H9 (cell line): ENCODE results near the gene EHF. TPM values are rescaled to one million over a fixed set of nuclear protein-coding genes. Genes with fewer than 3 reads are reported as not detected.

Source experiments
- DNase-seq: peaks from one replicate; pipeline ENCODE4 v3.0.0-alpha.2; 2017
- H2AFZ ChIP-seq: one replicate; pipeline ENCODE4 v1.6.1; 2013; ENCODE audit warnings: mild to moderate bottlenecking, low read length, control low read depth, moderate library complexity
- H2AK5ac ChIP-seq: 2 replicates; pipeline ENCODE4 v1.6.1; 2013; ENCODE audit warnings: low read length, control low read depth, mixed read lengths; ENCODE audit not compliant: insufficient read length
- H2BK120ac ChIP-seq: one replicate; pipeline ENCODE4 v1.6.1; 2013; ENCODE audit warnings: low read depth, mild to moderate bottlenecking, low read length, control low read depth, inconsistent platforms; ENCODE audit not compliant: poor library complexity, severe bottlenecking
- H2BK12ac ChIP-seq: 2 replicates; pipeline ENCODE4 v1.6.1; 2013; ENCODE audit warnings: low read length, control low read depth, mixed read lengths, low read depth; ENCODE audit not compliant: insufficient read length
- H2BK15ac ChIP-seq: 2 replicates; pipeline ENCODE4 v1.6.1; 2013; ENCODE audit warnings: low read depth, low read length, control low read depth
- H2BK20ac ChIP-seq: one replicate; pipeline ENCODE4 v1.6.1; 2013; ENCODE audit warnings: low read depth, mild to moderate bottlenecking, low read length, control low read depth, inconsistent platforms; ENCODE audit not compliant: poor library complexity, severe bottlenecking
- H2BK5ac ChIP-seq: 2 replicates; pipeline ENCODE4 v1.6.1; 2013; ENCODE audit warnings: low read length, control low read depth, mixed read lengths; ENCODE audit not compliant: insufficient read length
- H3K14ac ChIP-seq: 2 replicates; pipeline ENCODE4 v1.6.1; 2013; ENCODE audit warnings: low read length, control low read depth; ENCODE audit not compliant: insufficient read depth
- H3K18ac ChIP-seq: 2 replicates; pipeline ENCODE4 v1.6.1; 2013; ENCODE audit warnings: low read depth, mild to moderate bottlenecking, mixed read lengths, low read length, control low read depth; ENCODE audit not compliant: insufficient read length
- H3K23ac ChIP-seq: 2 replicates; pipeline ENCODE4 v1.6.1; 2013; ENCODE audit warnings: low read length, control low read depth, mixed read lengths, low read depth; ENCODE audit not compliant: insufficient read length
- H3K23me2 ChIP-seq: 2 replicates; pipeline ENCODE4 v1.6.1; 2013; ENCODE audit warnings: low read depth, mild to moderate bottlenecking, mixed read lengths, low read length, control low read depth; ENCODE audit not compliant: insufficient read length, poor library complexity, severe bottlenecking
- H3K27ac ChIP-seq: 2 replicates; pipeline ENCODE4 v1.5.1; 2013; ENCODE audit warnings: low read length, control low read depth, mixed read lengths, low read depth; ENCODE audit not compliant: insufficient read length
- H3K27me3 ChIP-seq: 2 replicates; pipeline ENCODE4 v1.6.1; 2013; ENCODE audit warnings: low read length, control low read depth, inconsistent platforms; ENCODE audit not compliant: insufficient read depth
- H3K4ac ChIP-seq: 2 replicates; pipeline ENCODE4 v1.6.1; 2013; ENCODE audit warnings: low read depth, mild to moderate bottlenecking, control low read depth, inconsistent platforms, low read length, moderate library complexity
- H3K4me1 ChIP-seq: 2 replicates; pipeline ENCODE4 v1.6.1; 2013; ENCODE audit warnings: low read length, control low read depth, inconsistent platforms; ENCODE audit not compliant: insufficient read depth
- H3K4me2 ChIP-seq: 2 replicates; pipeline ENCODE4 v1.6.1; 2013; ENCODE audit warnings: low read length, control low read depth, mixed read lengths; ENCODE audit not compliant: insufficient read length, insufficient read depth
- H3K56ac ChIP-seq: 2 replicates; pipeline ENCODE4 v1.6.1; 2013; ENCODE audit warnings: low read depth, mild to moderate bottlenecking, mixed read lengths, low read length, control low read depth; ENCODE audit not compliant: insufficient read length
- H3K79me1 ChIP-seq: 2 replicates; pipeline ENCODE4 v1.6.1; 2013; ENCODE audit warnings: low read depth, mild to moderate bottlenecking, moderate library complexity, low read length, control low read depth, inconsistent platforms; ENCODE audit not compliant: insufficient read depth, poor library complexity, severe bottlenecking
- H3K79me2 ChIP-seq: 2 replicates; pipeline ENCODE4 v1.6.1; 2013; ENCODE audit warnings: low read length, control low read depth, inconsistent platforms; ENCODE audit not compliant: insufficient read depth
- H3K9ac ChIP-seq: 2 replicates; pipeline ENCODE4 v1.6.1; 2013; ENCODE audit warnings: low read length, control low read depth, mixed read lengths; ENCODE audit not compliant: insufficient read length; ENCODE audit errors: extremely low read depth
- H3K9me3 ChIP-seq: one replicate; pipeline ENCODE4 v1.6.1; 2013; ENCODE audit warnings: low read depth, low read length, inconsistent platforms; ENCODE audit not compliant: control insufficient read depth
- H3T11ph ChIP-seq: one replicate; pipeline ENCODE4 v1.6.1; 2013; ENCODE audit warnings: mild to moderate bottlenecking, low read length, control low read depth, inconsistent platforms
- H4K20me1 ChIP-seq: one replicate; pipeline ENCODE4 v1.6.1; 2013; ENCODE audit not compliant: control insufficient read depth, insufficient read length, insufficient read depth
- H4K5ac ChIP-seq: 2 replicates; pipeline ENCODE4 v1.6.1; 2013; ENCODE audit warnings: low read depth, mild to moderate bottlenecking, mixed read lengths, low read length, control low read depth; ENCODE audit not compliant: insufficient read length
- H4K8ac ChIP-seq: replicated peaks from 2 replicates; pipeline ENCODE4 v1.6.1; 2013; ENCODE audit warnings: low read length, control low read depth, mixed read lengths, low read depth; ENCODE audit not compliant: insufficient read length
- H4K91ac ChIP-seq: 2 replicates; pipeline ENCODE4 v1.6.1; 2013; ENCODE audit warnings: low read depth, mild to moderate bottlenecking, moderate library complexity, mixed read lengths, low read length, control low read depth; ENCODE audit not compliant: insufficient read length
- H3K27ac Mint-ChIP-seq, 3 experiments: 2 replicates in 2 of 3; 3 replicates in 1 of 3; pipeline ENCODE4 v1.8.0; 2020 to 2021; ENCODE audit warnings: mixed read lengths in 3 of 3, mild to moderate bottlenecking in 1 of 3, moderate library complexity in 1 of 3
- H3K27me3 Mint-ChIP-seq: 2 replicates; pipeline ENCODE4 v1.8.0; 2021; ENCODE audit warnings: low read depth, mild to moderate bottlenecking, moderate library complexity, mixed read lengths
- H3K36me3 Mint-ChIP-seq, 3 experiments: 2 replicates in 2 of 3; 3 replicates in 1 of 3; pipeline ENCODE4 v1.8.0; 2020 to 2021; ENCODE audit warnings: low read depth in 3 of 3, mixed read lengths in 3 of 3; ENCODE audit not compliant: insufficient read depth in 1 of 3
- H3K4me1 Mint-ChIP-seq, 2 experiments: 2 replicates each; pipeline ENCODE4 v1.8.0; 2020; ENCODE audit warnings: mixed read lengths in 2 of 2
- H3K4me3 Mint-ChIP-seq, 2 experiments: 2 replicates in 1 of 2; 3 replicates in 1 of 2; pipeline ENCODE4 v1.8.0; 2020 to 2021; ENCODE audit warnings: mild to moderate bottlenecking in 2 of 2, mixed read lengths in 2 of 2, moderate library complexity in 1 of 2
- H3K9me3 Mint-ChIP-seq, 2 experiments: 2 replicates in 1 of 2; 3 replicates in 1 of 2; pipeline ENCODE4 v1.8.0; 2020; ENCODE audit warnings: mild to moderate bottlenecking in 2 of 2, mixed read lengths in 2 of 2, moderate library complexity in 1 of 2
- WGBS: extraction: QIAGEN DNeasy Blood & Tissue Kit; methylation state at CpG from one replicate; pipeline ENCODE4 v1.1.7; 2013; ENCODE audit warnings: missing lambda C conversion rate, low lambda C conversion rate, mixed read lengths; ENCODE audit not compliant: insufficient read length; ENCODE audit errors: extremely low coverage; 5-methylcytosine and 5-hydroxymethylcytosine counted together
- total RNA-seq: library from RNA; stranded (reverse); gene quantifications from 2 replicates; pipeline ENCODE4 v1.2.1, GENCODE V29; 2021
- TF ChIP-seq, protein P1 (sequence below): fragments of 200-600 bp; sonication (generic); conservative IDR thresholded peaks from 3 replicates; pipeline ENCODE4 v1.8.0; 2021; ENCODE audit warnings: antibody characterized with exemption, mild to moderate bottlenecking

Gene EHF
- total RNA-seq, 1 experiment from 2014 or later: not detected

DNA sequence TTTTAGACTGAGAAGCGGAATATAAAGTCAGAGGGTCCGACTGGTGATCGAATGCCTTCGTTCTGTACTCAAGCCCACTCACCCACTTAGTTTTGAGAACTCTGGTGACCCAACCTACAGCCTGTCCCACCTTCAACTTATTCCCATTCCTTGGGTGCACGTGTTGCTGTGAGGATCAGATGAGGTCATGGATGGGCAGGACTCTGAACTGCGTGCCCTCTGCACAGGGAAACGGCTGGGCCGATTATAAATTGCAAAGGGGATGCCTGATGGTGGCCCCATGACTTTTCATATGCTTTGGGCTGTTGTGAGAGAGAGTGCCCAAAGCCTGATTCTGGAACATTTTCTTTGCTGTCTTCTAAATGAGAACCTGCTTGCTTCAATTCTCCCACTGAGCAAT, 16.0 kb upstream of the EHF start:
- no peaks in the 10 kb centered on the region for H3K36me3 Mint-ChIP-seq
- Histone ChIP-seq H3K18ac (no peak overlapping the region), H3K27ac (no peak overlapping the region), H3K4me2 (no peak overlapping the region), H4K8ac (no peak overlapping the region), H3K4ac (no peak overlapping the region), H2BK120ac (no peak overlapping the region), H4K20me1 (no peaks in the 10 kb centered on the region), H3K79me1 (no peaks in the 10 kb centered on the region), H2BK5ac (no peak overlapping the region), H3K27me3 (no peaks in the 10 kb centered on the region), H3K4me1 (no peaks in the 10 kb centered on the region), H3T11ph (no peak overlapping the region), H2BK12ac (no peak overlapping the region), H3K9ac (no peak overlapping the region), H2BK20ac (no peak overlapping the region), H4K5ac (no peak overlapping the region), H3K56ac (no peak overlapping the region), H3K79me2 (no peaks in the 10 kb centered on the region), H4K91ac (no peak overlapping the region), H3K9me3 (no peaks in the 10 kb centered on the region), H3K14ac (no peak overlapping the region), H3K23me2 (no peaks in the 10 kb centered on the region), H2AK5ac (no peak overlapping the region), H2BK15ac (no peak overlapping the region), H2AFZ (no peak overlapping the region), H3K23ac (no peak overlapping the region)
- no peak overlapping the region for H3K27ac Mint-ChIP-seq
- TF ChIP-seq, protein P1, sequence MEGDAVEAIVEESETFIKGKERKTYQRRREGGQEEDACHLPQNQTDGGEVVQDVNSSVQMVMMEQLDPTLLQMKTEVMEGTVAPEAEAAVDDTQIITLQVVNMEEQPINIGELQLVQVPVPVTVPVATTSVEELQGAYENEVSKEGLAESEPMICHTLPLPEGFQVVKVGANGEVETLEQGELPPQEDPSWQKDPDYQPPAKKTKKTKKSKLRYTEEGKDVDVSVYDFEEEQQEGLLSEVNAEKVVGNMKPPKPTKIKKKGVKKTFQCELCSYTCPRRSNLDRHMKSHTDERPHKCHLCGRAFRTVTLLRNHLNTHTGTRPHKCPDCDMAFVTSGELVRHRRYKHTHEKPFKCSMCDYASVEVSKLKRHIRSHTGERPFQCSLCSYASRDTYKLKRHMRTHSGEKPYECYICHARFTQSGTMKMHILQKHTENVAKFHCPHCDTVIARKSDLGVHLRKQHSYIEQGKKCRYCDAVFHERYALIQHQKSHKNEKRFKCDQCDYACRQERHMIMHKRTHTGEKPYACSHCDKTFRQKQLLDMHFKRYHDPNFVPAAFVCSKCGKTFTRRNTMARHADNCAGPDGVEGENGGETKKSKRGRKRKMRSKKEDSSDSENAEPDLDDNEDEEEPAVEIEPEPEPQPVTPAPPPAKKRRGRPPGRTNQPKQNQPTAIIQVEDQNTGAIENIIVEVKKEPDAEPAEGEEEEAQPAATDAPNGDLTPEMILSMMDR: no peak
- DNase-seq: no peak
- no peaks in the 10 kb centered on the region for H3K9me3 Mint-ChIP-seq
- WGBS: no CpG with 5 or more reads among the region's 8 CpGs
- H3K4me1 Mint-ChIP-seq: no peaks in the 10 kb centered on the region; a peak in 1 of 4 replicates
- no peak overlapping the region for H3K4me3 Mint-ChIP-seq
- peaks cover 1% of the 10 kb centered on the region; the same call in 1 of the 2 replicates for H3K27me3 Mint-ChIP-seq
